ENCODE measurements around the gene CEACAM21.

- TF ChIP-seq CTCF (IDR thresholded peaks at IDR 0.05) (no peak), POLR2A (IDR thresholded peaks at IDR 0.05) (no peak)
These were observed 21.1 kb upstream of the CEACAM21 start for GRCh38 chr19:41554907-41555306.
